B cell (primary cell): Measurements from ENCODE around the gene YTHDC1. TPM values are rescaled to one million over a fixed set of nuclear protein-coding genes. Genes with fewer than 3 reads are reported as not detected.
"Not testable (repeated sequence)": the region's sequence is repeated elsewhere in the genome, so short reads cannot be mapped to it uniquely, and the experiment has no call there.

ENCODE experiments used
- ATAC-seq: fragments of 200-7000 bp; cut with Tn5 transposase; one replicate; pipeline ENCODE4 v1.10.0; 2021; ENCODE audit warnings: low read depth, mild to moderate bottlenecking, moderate number of reproducible peaks, moderate library complexity
- CTCF ChIA-PET: fragments of 350-600 bp; sonication (Branson Sonifier 250); formaldehyde crosslinking; loops from one replicate; lab custom pipeline; 2021; ENCODE audit warnings: antibody characterized with exemption, inconsistent platforms; lab: Charles Lee
- POLR2A ChIA-PET: fragments of 350-600 bp; sonication (Branson Sonifier 250); formaldehyde crosslinking; loops from one replicate; lab custom pipeline; 2021; ENCODE audit warnings: antibody characterized with exemption; lab: Charles Lee
- DNase-seq: peaks from one replicate; pipeline ENCODE4 v3.0.0; 2013
- H2AFZ ChIP-seq: 2 replicates; pipeline ENCODE4 v1.6.1; 2012; ENCODE audit warnings: mild to moderate bottlenecking, low read depth, low read length; ENCODE audit not compliant: insufficient read depth, poor library complexity, severe bottlenecking
- H3K27ac ChIP-seq, 2 donors: 1 replicate in 1 of 2; 2 replicates in 1 of 2; pipeline ENCODE4 v1.5.1; 2012 to 2013; ENCODE audit warnings: low read length in 2 of 2, mild to moderate bottlenecking in 2 of 2, moderate library complexity in 1 of 2
- H3K27me3 ChIP-seq, 4 experiments: fragments of 200-600 bp in 1 of 4; sonication (generic) in 1 of 4; replicated peaks in 1 of 4; 1 replicate in 2 of 4; 2 replicates in 2 of 4; pipeline versions ENCODE4 v1.6.1 to v1.7.0; 2013 to 2016; ENCODE audit warnings: low read length in 3 of 4, mild to moderate bottlenecking in 2 of 4, mixed read lengths in 1 of 4, moderate library complexity in 1 of 4; ENCODE audit not compliant: insufficient read depth in 4 of 4, control insufficient read depth in 3 of 4; ENCODE audit errors: control extremely low read depth in 1 of 4
- H3K36me3 ChIP-seq, 2 experiments: replicated peaks in 1 of 2; 1 replicate in 1 of 2; 2 replicates in 1 of 2; pipeline versions ENCODE4 v1.6.1 to v1.7.1; 2013; ENCODE audit warnings: low read length in 1 of 2; ENCODE audit not compliant: insufficient read depth in 2 of 2, control insufficient read depth in 1 of 2; ENCODE audit errors: control extremely low read depth in 1 of 2, extremely low read depth in 1 of 2
- H3K4me1 ChIP-seq, 2 donors: fragments of 200-600 bp in 1 of 2; sonication (generic) in 1 of 2; 1 replicate in 1 of 2; 2 replicates in 1 of 2; pipeline versions ENCODE4 v1.5.1 to v1.6.1; 2013 to 2017; ENCODE audit warnings: low read length in 2 of 2; ENCODE audit not compliant: control insufficient read depth in 2 of 2, insufficient read depth in 2 of 2
- H3K4me2 ChIP-seq: replicated peaks from 2 replicates; pipeline ENCODE3; 2012; ENCODE audit warnings: mild to moderate bottlenecking, low read depth, low read length; ENCODE audit not compliant: poor library complexity, severe bottlenecking
- H3K4me3 ChIP-seq, 5 experiments: fragments of 200-600 bp in 1 of 5; sonication (generic) in 1 of 5; 1 replicate in 3 of 5; 2 replicates in 2 of 5; pipeline versions ENCODE4 v1.5.1 to v1.7.0; 2011 to 2016; ENCODE audit warnings: low read length in 4 of 5, mild to moderate bottlenecking in 4 of 5, low read depth in 2 of 5, control low read depth in 1 of 5, moderate library complexity in 1 of 5; ENCODE audit not compliant: insufficient read depth in 1 of 5; ENCODE audit errors: control extremely low read depth in 1 of 5, extremely low read depth in 1 of 5
- H3K79me2 ChIP-seq: fragments of 200-600 bp; sonication (generic); one replicate; pipeline ENCODE4 v1.6.0; 2016; ENCODE audit warnings: low read length; ENCODE audit not compliant: control insufficient read depth, insufficient read depth
- H3K9ac ChIP-seq: fragments of 200-600 bp; sonication (generic); 2 replicates; pipeline ENCODE4 v1.6.1; 2017; ENCODE audit warnings: mild to moderate bottlenecking, low read length, moderate library complexity
- H3K9me3 ChIP-seq, 3 donors: one replicate each; pipeline versions ENCODE4 v1.6.1 to v1.7.1; 2013; ENCODE audit warnings: low read length in 2 of 3; ENCODE audit not compliant: control insufficient read depth in 2 of 3, insufficient read depth in 1 of 3; ENCODE audit errors: control extremely low read depth in 1 of 3
- H4K20me1 ChIP-seq: 2 replicates; pipeline ENCODE4 v1.6.0; 2012; ENCODE audit warnings: mild to moderate bottlenecking, low read length; ENCODE audit not compliant: insufficient read depth, control insufficient read depth, poor library complexity, severe bottlenecking
- H3K27ac Mint-ChIP-seq: one replicate; pipeline ENCODE4 v1.8.0; 2021; ENCODE audit warnings: mixed read lengths
- H3K27me3 Mint-ChIP-seq: one replicate; pipeline ENCODE4 v1.8.0; 2021; ENCODE audit warnings: mixed read lengths
- H3K4me1 Mint-ChIP-seq: one replicate; pipeline ENCODE4 v1.8.0; 2021; ENCODE audit warnings: mixed read lengths
- H3K4me3 Mint-ChIP-seq: one replicate; pipeline ENCODE4 v1.8.0; 2021; ENCODE audit warnings: mixed read lengths
- H3K9me3 Mint-ChIP-seq: one replicate; pipeline ENCODE4 v1.8.0; 2022; ENCODE audit warnings: mixed read lengths; ENCODE audit not compliant: insufficient read depth
- EZH2 ChIP-seq: IDR thresholded peaks from 2 replicates; pipeline ENCODE4 v1.6.1; 2012; ENCODE audit warnings: borderline replicate concordance, low read depth, mild to moderate bottlenecking, moderate library complexity, low read length; ENCODE audit not compliant: insufficient read depth, poor library complexity, severe bottlenecking
- WGBS: methylation state at CpG from one replicate; pipeline ENCODE4 v1.1.5; 2013; ENCODE audit warnings: missing lambda C conversion rate; ENCODE audit not compliant: insufficient coverage; 5-methylcytosine and 5-hydroxymethylcytosine counted together
- intact Hi-C: fragments of 100-400 bp; cut with micrococcal nuclease; formaldehyde crosslinking; loops from one replicate; pipeline ENCODE4 v1.10.0; 2022
- polyA plus RNA-seq: library from polyadenylated mRNA; depleted of rRNA; stranded (reverse); fragments of >200 nt; gene quantifications from 2 replicates; pipeline ENCODE4 v1.2.3, GENCODE V29; 2012
- total RNA-seq, 2 donors: library from RNA; stranded (reverse); fragments of 120-200 nt in 1 of 2; gene quantifications; 1 replicate in 1 of 2; 2 replicates in 1 of 2; pipeline versions ENCODE4 v1.2.3 to v1.2.4, GENCODE V29; 2013 to 2022
- TF ChIP-seq, protein P1 (sequence below): fragments of 200-600 bp; IDR thresholded peaks from one replicate; pipeline ENCODE4 v1.8.0; 2022; ENCODE audit warnings: antibody characterized with exemption, mild to moderate bottlenecking

YTHDC1 gene
- total and polyA plus RNA-seq, 2 donors (not counting 1 experiment from before 2014, with no cell fraction given) = 26.9 to 179 TPM

- POLR2A ChIA-PET = no interaction called here
- ATAC-seq (no peak), DNase-seq (no peak)
- no peaks in the 10 kb centered on the region for H4K20me1 ChIP-seq
- H3K4me3 Mint-ChIP-seq = no peak overlapping the region
- 88% methylated on average over 1 of the region's 1 CpG for WGBS
- no peaks in the 10 kb centered on the region for H3K9me3 Mint-ChIP-seq
- no peak overlapping the region for H3K4me3 ChIP-seq
- H2AFZ ChIP-seq = no peak overlapping the region
- no peaks in the 10 kb centered on the region for H3K36me3 ChIP-seq
- CTCF ChIA-PET = interaction anchor here (1.3 kb wide), 1 partner anchor 118 kb away, joined by 4 read pairs; no protein-coding TSS in a partner anchor
- H3K9ac ChIP-seq = no peak overlapping the region
- H3K27ac ChIP-seq = no peak overlapping the region
- H3K27ac Mint-ChIP-seq = no peak overlapping the region
- no peaks in the 10 kb centered on the region for H3K9me3 ChIP-seq
- H3K79me2 ChIP-seq = no peaks in the 10 kb centered on the region
- no peak overlapping the region for H3K4me2 ChIP-seq
- H3K27me3 ChIP-seq = peaks cover 0 to under 1% (median 0%) of the 10 kb centered on the region in 4 experiments
- no peaks in the 10 kb centered on the region for H3K4me1 Mint-ChIP-seq
- intact Hi-C loops = no loop called here
- TF ChIP-seq EZH2 = no peak
- TF ChIP-seq, protein P1, sequence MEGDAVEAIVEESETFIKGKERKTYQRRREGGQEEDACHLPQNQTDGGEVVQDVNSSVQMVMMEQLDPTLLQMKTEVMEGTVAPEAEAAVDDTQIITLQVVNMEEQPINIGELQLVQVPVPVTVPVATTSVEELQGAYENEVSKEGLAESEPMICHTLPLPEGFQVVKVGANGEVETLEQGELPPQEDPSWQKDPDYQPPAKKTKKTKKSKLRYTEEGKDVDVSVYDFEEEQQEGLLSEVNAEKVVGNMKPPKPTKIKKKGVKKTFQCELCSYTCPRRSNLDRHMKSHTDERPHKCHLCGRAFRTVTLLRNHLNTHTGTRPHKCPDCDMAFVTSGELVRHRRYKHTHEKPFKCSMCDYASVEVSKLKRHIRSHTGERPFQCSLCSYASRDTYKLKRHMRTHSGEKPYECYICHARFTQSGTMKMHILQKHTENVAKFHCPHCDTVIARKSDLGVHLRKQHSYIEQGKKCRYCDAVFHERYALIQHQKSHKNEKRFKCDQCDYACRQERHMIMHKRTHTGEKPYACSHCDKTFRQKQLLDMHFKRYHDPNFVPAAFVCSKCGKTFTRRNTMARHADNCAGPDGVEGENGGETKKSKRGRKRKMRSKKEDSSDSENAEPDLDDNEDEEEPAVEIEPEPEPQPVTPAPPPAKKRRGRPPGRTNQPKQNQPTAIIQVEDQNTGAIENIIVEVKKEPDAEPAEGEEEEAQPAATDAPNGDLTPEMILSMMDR = no peak
- no peaks in the 10 kb centered on the region for H3K4me1 ChIP-seq
- peaks cover 20% of the 10 kb centered on the region for H3K27me3 Mint-ChIP-seq
These were observed 40.5 kb upstream of the YTHDC1 start for GRCh38 chr4:68390205-68390935.

- POLR2A ChIA-PET, H3K4me2 ChIP-seq, H3K27me3 ChIP-seq, H4K20me1 ChIP-seq, H3K4me3 Mint-ChIP-seq, H3K4me1 Mint-ChIP-seq, ATAC-seq, DNase-seq, H3K9me3 Mint-ChIP-seq, intact Hi-C loops, H3K79me2 ChIP-seq, H2AFZ ChIP-seq, H3K9me3 ChIP-seq, H3K27ac Mint-ChIP-seq, CTCF ChIA-PET, H3K4me3 ChIP-seq, H3K27ac ChIP-seq, H3K9ac ChIP-seq, H3K36me3 ChIP-seq, H3K4me1 ChIP-seq: not testable (repeated sequence)
- WGBS = 96% methylated on average over 5 of the region's 6 CpGs
- peaks cover 23% of the 10 kb centered on the region for H3K27me3 Mint-ChIP-seq
These were observed 39.6 kb upstream of the YTHDC1 start for GRCh38 chr4:68389386-68389913.
